Coronary artery (tissue), 2 donors: Measurements from ENCODE around the gene LHFPL3.

Experiments
- DNase-seq: peaks from one replicate; pipeline ENCODE4 v3.0.0-alpha.2; 2017; ENCODE audit warnings: low spot score
- H3K27ac ChIP-seq, 2 donors: fragments of 200-600 bp; sonication (generic); one replicate each; pipeline ENCODE4 v1.5.1; 2016 to 2019
- H3K4me3 ChIP-seq: fragments of 200-600 bp; sonication (generic); 2 replicates; pipeline ENCODE4 v1.5.1; 2016; ENCODE audit warnings: mild to moderate bottlenecking, moderate library complexity
- CTCF ChIP-seq: fragments of 200-600 bp; sonication (generic); IDR thresholded peaks from one replicate; pipeline ENCODE4 v1.5.1; 2019; ENCODE audit warnings: antibody characterized with exemption

LHFPL3 gene

GRCh38 chr7:104640506-104640905 is 312.1 kb downstream of the LHFPL3 start:
- TF ChIP-seq CTCF: no peak
- Histone ChIP-seq H3K4me3 (no peak overlapping the region), H3K27ac (no peak overlapping the region)
- no peak for DNase-seq

- no peak overlapping the region for H3K4me3 ChIP-seq
- DNase-seq: no peak
- TF ChIP-seq CTCF: no peak
- H3K27ac ChIP-seq: no peak overlapping the region
Observed at GRCh38 chr7:104642560-104642959, 314.2 kb downstream of the LHFPL3 start.

- TF ChIP-seq CTCF: no peak
- no peak for DNase-seq
- Histone ChIP-seq H3K27ac (no peak overlapping the region), H3K4me3 (no peak overlapping the region)
Observed at GRCh38 chr7:104643587-104644217, 315.3 kb downstream of the LHFPL3 start.

- no peak for DNase-seq
- TF ChIP-seq CTCF: no peak
- Histone ChIP-seq H3K27ac (no peak overlapping the region), H3K4me3 (no peak overlapping the region)
Observed at GRCh38 chr7:104650991-104651640, 322.7 kb downstream of the LHFPL3 start.

- TF ChIP-seq CTCF: no peak
- DNase-seq: no peak
- Histone ChIP-seq H3K27ac (no peak overlapping the region), H3K4me3 (no peak overlapping the region)
Observed at GRCh38 chr7:104652434-104652833, 324.0 kb downstream of the LHFPL3 start.

GRCh38 chr7:104652865-104653264 is 324.5 kb downstream of the LHFPL3 start:
- Histone ChIP-seq H3K4me3 (no peak overlapping the region), H3K27ac (no peak overlapping the region)
- no peak for DNase-seq
- no peak for TF ChIP-seq CTCF

- TF ChIP-seq CTCF: no peak
- DNase-seq: no peak
- Histone ChIP-seq H3K27ac (no peak overlapping the region), H3K4me3 (no peak overlapping the region)
Observed at GRCh38 chr7:104653825-104654401, 325.5 kb downstream of the LHFPL3 start.
